ENCODE data around the gene SPINK14. TPM values are rescaled to one million over a fixed set of nuclear protein-coding genes. Genes with fewer than 3 reads are reported as not detected.

Gene SPINK14
- total RNA-seq, 3 donors from 2014 or later (not counting 1 experiment from before 2014, with no cell fraction given), result not detected

GRCh38 chr5:148202531-148203203, 34.3 kb downstream of the SPINK14 start, which contains the start of gene SPINK6:
Gene SPINK6, plus strand, starts transcription at chr5:148203042. Its CDS starts 55 bp downstream, at chr5:148203097.
- 93% methylated on average over 2 of the region's 2 CpGs for WGBS (ENCODE audit: insufficient coverage)

GRCh38 chr5:148205044-148205806, 36.9 kb downstream of the SPINK14 start:
- ATAC-seq (no peak), DNase-seq (no peak)
- Histone ChIP-seq H3K27me3 (ENCODE audit: control insufficient read depth, insufficient read depth, low read length) (no peaks in the 10 kb centered on the region), H3K27ac (ENCODE audit: low read length) (no peak overlapping the region), H3K4me1 (ENCODE audit: control insufficient read depth, insufficient read depth, low read length) (no peaks in the 10 kb centered on the region), H3K9me3 (ENCODE audit: control insufficient read depth, insufficient read depth, low read length) (no peaks in the 10 kb centered on the region), H3K4me3 (ENCODE audit: low read length) (no peak overlapping the region), H3K36me3 (ENCODE audit: control insufficient read depth, insufficient read depth, low read length) (no peaks in the 10 kb centered on the region)
- intact Hi-C loops (cut with micrococcal nuclease), result no loop called here
- Mint-ChIP-seq H3K9me3 (peaks cover 0 to 4% of the 10 kb centered on the region in 2 donors), H3K4me3 (no peak overlapping the region), H3K27ac (no peak overlapping the region), H3K27me3 (ENCODE audit: low read depth in 2 of 2) (peaks cover 0 to 3% of the 10 kb centered on the region in 2 donors), H3K36me3 (no peaks in the 10 kb centered on the region), H3K4me1 (no peaks in the 10 kb centered on the region)
- no CpG with 5 or more reads among the region's 4 CpGs for WGBS (ENCODE audit: insufficient coverage)
- TF ChIP-seq CTCF (IDR thresholded peaks at IDR 0.05), result no peak

More at GRCh38 chr5:148202531-148203203, 34.3 kb downstream of the SPINK14 start, which contains the start of gene SPINK6:
- Histone ChIP-seq H3K9me3 (ENCODE audit: control insufficient read depth, insufficient read depth, low read length) (no peaks in the 10 kb centered on the region), H3K4me1 (ENCODE audit: control insufficient read depth, insufficient read depth, low read length) (no peaks in the 10 kb centered on the region), H3K27ac (ENCODE audit: low read length) (no peak within 1 kb of the TSS), H3K27me3 (ENCODE audit: control insufficient read depth, insufficient read depth, low read length) (no peaks in the 10 kb centered on the region), H3K4me3 (ENCODE audit: low read length) (no peak within 1 kb of the TSS), H3K36me3 (ENCODE audit: control insufficient read depth, insufficient read depth, low read length) (no peaks in the 10 kb centered on the region)
- H3K27me3 Mint-ChIP-seq (ENCODE audit: low read depth in 2 of 2), result peaks cover 0 to 7% of the 10 kb centered on the region in 2 donors
- no peaks in the 10 kb centered on the region for H3K36me3 Mint-ChIP-seq
- ATAC-seq (no peak), DNase-seq (no peak)
- no peaks in the 10 kb centered on the region for H3K9me3 Mint-ChIP-seq
- no peaks in the 10 kb centered on the region for H3K4me1 Mint-ChIP-seq
- TF ChIP-seq CTCF (IDR thresholded peaks at IDR 0.05), result no peak
- intact Hi-C loops (cut with micrococcal nuclease), result no loop called here
- no peak within 1 kb of the TSS for H3K4me3 Mint-ChIP-seq
- no peak within 1 kb of the TSS for H3K27ac Mint-ChIP-seq

- no peak for DNase-seq
- no peaks in the 10 kb centered on the region for H3K4me1 ChIP-seq (ENCODE audit: control insufficient read depth, insufficient read depth, low read length)
- no peak overlapping the region for H3K27ac ChIP-seq (ENCODE audit: low read length)
- Mint-ChIP-seq H3K4me3 (no peak overlapping the region), H3K9me3 (peaks cover 0 to 6% of the 10 kb centered on the region in 2 donors), H3K36me3 (no peaks in the 10 kb centered on the region), H3K4me1 (no peaks in the 10 kb centered on the region), H3K27ac (no peak overlapping the region), H3K27me3 (ENCODE audit: low read depth in 2 of 2) (peaks cover 0 to 3% of the 10 kb centered on the region in 2 donors)
- no peaks in the 10 kb centered on the region for H3K27me3 ChIP-seq (ENCODE audit: control insufficient read depth, insufficient read depth, low read length)
- intact Hi-C loops (cut with micrococcal nuclease), result no loop called here
- no peak for TF ChIP-seq CTCF (IDR thresholded peaks at IDR 0.05)
- H3K36me3 ChIP-seq (ENCODE audit: control insufficient read depth, insufficient read depth, low read length), result no peaks in the 10 kb centered on the region
- H3K4me3 ChIP-seq (ENCODE audit: low read length), result no peak overlapping the region
- no peaks in the 10 kb centered on the region for H3K9me3 ChIP-seq (ENCODE audit: control insufficient read depth, insufficient read depth, low read length)
- WGBS (ENCODE audit: insufficient coverage), result no CpG with 5 or more reads among the region's 1 CpG
- ATAC-seq, result no peak
These were observed 37.5 kb downstream of the SPINK14 start for GRCh38 chr5:148205865-148206264.

Measured in natural killer cell (primary cell).